GM18526 (cell line): ENCODE measurements around the gene NPAS1.

ENCODE experiments used
- POLR2A ChIP-seq: IDR thresholded peaks from 3 replicates; pipeline ENCODE4 v1.6.1; 2011; ENCODE audit not compliant: insufficient read length; ENCODE audit errors: extremely low read depth

Gene NPAS1

DNA sequence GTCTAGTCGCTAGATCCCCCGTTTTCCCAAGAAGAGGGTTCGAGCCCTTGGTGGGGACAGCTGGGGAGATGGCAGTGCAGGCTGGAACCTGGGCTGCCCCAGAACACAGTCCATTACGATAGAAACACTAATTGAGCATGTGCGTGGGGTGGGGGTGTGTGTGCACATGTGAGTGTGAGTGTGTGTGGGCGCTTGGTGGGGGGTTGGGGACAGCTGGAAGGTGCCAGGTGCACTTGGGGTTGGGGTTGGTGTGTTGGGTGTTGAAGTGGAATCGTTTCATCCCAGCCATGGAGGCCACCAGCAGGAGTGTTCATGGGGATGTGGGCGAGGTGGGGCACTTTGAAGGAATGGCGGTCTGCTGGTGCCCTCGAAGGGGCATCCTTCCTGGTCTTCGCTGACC lies 18.1 kb upstream of the NPAS1 start:
- no peak for TF ChIP-seq POLR2A

DNA sequence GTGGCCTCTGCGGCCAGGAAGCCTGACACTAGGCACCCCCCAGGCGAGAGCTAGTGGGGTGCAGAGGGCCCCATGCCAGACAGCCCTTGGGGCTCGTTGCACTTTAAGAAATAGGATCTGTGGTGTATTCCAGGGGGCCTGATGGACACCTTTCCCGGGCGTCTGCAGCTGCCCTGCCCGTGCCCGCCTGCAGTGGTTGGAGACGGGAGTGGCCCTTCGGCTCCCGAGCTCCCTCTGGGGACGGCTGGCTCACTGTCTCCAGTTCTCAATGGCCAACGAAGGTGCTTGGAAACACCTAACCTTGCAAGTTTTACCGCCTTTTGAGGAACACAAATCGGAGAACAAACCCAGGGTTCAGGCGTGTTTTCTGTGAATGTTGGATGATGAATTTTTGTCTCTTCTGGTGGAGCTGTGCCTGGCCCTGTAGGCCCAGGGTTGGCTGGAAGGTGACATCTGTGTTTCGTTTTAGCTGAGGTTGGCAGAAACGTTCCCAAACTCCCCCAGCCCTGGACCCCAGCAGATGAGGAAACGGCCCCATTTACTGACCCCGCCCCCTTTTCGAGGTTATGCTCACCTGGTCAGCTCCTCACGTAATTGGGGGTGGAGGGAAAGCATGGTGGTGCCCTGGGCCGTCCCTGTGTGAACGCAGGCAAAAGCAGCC lies 17.4 kb upstream of the NPAS1 start:
- no peak for TF ChIP-seq POLR2A

GRCh38 chr19:47002853-47003610 lies 16.6 kb upstream of the NPAS1 start:
- no peak for TF ChIP-seq POLR2A

GRCh38 chr19:47003611-47004465 lies 15.8 kb upstream of the NPAS1 start:
- TF ChIP-seq POLR2A, result no peak

GRCh38 chr19:47005164-47005641 lies 14.4 kb upstream of the NPAS1 start:
- TF ChIP-seq POLR2A, result no peak

GRCh38 chr19:47005873-47006272 lies 13.8 kb upstream of the NPAS1 start:
- no peak for TF ChIP-seq POLR2A

DNA sequence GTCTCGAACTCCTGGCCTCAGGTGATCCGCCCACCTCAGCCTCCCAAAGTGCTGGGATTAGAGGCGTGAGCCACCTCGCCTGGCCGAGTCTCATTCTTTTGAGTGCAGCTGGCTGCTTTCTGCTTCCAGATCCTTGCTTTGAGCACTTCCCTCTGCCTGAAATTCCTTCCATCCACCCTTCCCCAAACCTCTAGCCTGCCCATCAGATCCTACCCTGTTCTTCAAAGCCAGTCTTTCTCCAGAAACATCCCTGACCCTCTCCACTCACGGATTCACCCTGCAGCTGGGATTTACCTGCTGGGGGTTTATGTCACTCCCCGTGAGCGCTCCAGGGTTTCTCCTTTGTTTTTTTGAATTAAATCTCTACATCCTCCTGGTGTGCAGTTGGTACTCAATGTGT lies 13.1 kb upstream of the NPAS1 start:
- no peak for TF ChIP-seq POLR2A

DNA sequence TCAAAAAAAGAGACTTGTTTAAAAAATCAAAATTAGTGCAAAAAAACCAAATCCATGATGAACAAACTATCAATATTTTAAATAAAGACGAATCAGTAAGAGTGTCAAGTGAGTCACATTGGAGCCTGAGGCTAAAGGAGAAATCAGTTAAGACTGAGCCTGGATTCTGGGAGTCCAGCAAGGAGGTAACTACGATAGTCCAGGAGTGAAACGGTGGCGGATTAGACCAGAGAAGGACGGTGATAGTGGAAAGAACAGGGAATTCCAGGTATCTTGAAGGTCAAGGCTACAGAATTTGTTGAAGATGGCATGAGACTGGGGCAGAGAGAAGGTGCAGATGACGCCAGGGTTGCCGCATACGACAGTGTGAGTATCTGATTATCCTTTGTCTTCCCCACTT lies 7.0 kb upstream of the NPAS1 start:
- TF ChIP-seq POLR2A, result no peak

DNA sequence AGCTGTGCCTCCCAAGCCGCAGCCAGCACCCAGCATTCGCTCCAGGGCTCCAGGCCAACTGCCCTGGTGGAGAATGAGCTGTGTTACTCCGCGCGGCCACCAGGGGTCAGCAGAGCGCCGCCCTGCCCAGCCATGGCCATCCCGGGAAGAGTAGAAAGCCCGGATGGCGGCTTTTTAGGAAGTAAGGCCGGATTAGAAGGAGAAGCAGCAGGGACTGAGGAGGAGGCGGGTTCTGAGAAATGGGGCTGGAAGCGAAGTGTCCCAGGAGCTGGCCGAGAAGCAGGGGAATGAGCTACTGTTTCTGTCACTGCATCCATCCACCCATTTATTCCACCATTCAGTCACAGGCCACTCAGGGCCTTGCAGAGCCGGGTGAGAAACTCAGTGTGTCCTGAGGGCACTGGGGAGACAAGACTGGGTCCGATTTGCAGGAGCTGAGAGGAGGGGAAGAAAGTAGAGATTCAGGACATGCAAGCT lies 6.6 kb upstream of the NPAS1 start:
- TF ChIP-seq POLR2A, result no peak

GRCh38 chr19:47018923-47019322 lies 714 bp upstream of the NPAS1 start:
- no peak for TF ChIP-seq POLR2A

- no peak for TF ChIP-seq POLR2A
These were observed 632 bp downstream of the NPAS1 start for GRCh38 chr19:47020132-47020805.

DNA sequence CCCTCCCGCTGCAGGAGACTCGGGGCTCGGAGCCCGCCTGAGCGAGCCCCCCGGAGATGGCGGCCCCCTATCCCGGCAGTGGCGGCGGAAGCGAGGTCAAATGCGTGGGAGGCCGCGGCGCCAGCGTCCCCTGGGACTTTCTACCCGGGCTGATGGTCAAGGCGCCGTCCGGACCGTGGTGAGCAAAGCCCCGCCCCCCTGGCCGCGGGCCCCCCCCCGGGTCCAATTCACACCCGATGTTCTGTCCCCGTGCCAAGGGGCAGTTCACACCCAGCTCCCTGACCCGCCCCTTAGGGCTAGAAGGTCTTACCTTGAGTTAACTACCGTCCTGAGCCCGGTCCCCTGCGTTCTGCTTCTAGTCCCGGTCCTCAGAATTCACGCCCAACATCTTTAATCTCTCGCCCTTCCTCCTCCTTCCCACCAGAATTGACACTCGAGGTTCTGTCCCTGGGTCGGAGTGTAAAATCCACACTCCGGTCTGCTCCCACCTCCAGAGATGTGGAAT lies 1.4 kb downstream of the NPAS1 start:
- no peak for TF ChIP-seq POLR2A

- no peak for TF ChIP-seq POLR2A
These were observed 2.0 kb downstream of the NPAS1 start for GRCh38 chr19:47021536-47022139.

GRCh38 chr19:47022140-47022536 lies 2.5 kb downstream of the NPAS1 start:
- TF ChIP-seq POLR2A, result no peak
